GM18858 (cell line): ENCODE results near the gene DDC.
"Not testable (repeated sequence)": the region's sequence is repeated elsewhere in the genome, so short reads cannot be mapped to it uniquely, and the experiment has no call there.

Experiments used
- ATAC-seq: cut with Tn5 transposase; IDR thresholded peaks from one replicate; pipeline ENCODE4 v1.9.1; 2021; ENCODE audit not compliant: unreplicated experiment

DDC gene

GRCh38 chr7:50462361-50462760, 102.8 kb downstream of the DDC start:
- ATAC-seq = no peak

GRCh38 chr7:50461695-50462094, 103.5 kb downstream of the DDC start:
- ATAC-seq = no peak

- ATAC-seq = not testable (repeated sequence)
These were observed 106.0 kb downstream of the DDC start for GRCh38 chr7:50459183-50459582.

GRCh38 chr7:50458651-50459050, 106.6 kb downstream of the DDC start:
- not testable (repeated sequence) for ATAC-seq

GRCh38 chr7:50456371-50457123, 108.7 kb downstream of the DDC start:
- ATAC-seq = no peak

GRCh38 chr7:50455658-50456057, 109.5 kb downstream of the DDC start:
- no peak for ATAC-seq

- ATAC-seq = no peak
These were observed 110.2 kb downstream of the DDC start for GRCh38 chr7:50454968-50455367.

- ATAC-seq = no peak
These were observed 114.6 kb downstream of the DDC start for GRCh38 chr7:50450590-50451032.

- ATAC-seq = peak; percentile 64
These were observed 115.2 kb downstream of the DDC start, which contains the start of gene FIGNL1 for GRCh38 chr7:50449881-50450589. TSS of gene FIGNL1 (minus strand) at chr7:50450350. CDS start at chr7:50447287, 3,063 bp downstream.

GRCh38 chr7:50449501-50449880, 115.7 kb downstream of the DDC start:
- ATAC-seq = no peak

- ATAC-seq = peak; percentile 42
These were observed 116.4 kb downstream of the DDC start for GRCh38 chr7:50448823-50449222.

- peak; percentile 43 for ATAC-seq
These were observed 118.7 kb downstream of the DDC start for GRCh38 chr7:50446542-50446960.

- no peak for ATAC-seq
These were observed 128.9 kb downstream of the DDC start for GRCh38 chr7:50436133-50436806.

- no peak for ATAC-seq
These were observed 133.4 kb downstream of the DDC start for GRCh38 chr7:50431722-50432305.

- ATAC-seq = no peak
These were observed 133.9 kb downstream of the DDC start for GRCh38 chr7:50431316-50431715.

- ATAC-seq = no peak
These were observed 136.3 kb downstream of the DDC start for GRCh38 chr7:50428911-50429310.

GRCh38 chr7:50427518-50427917, 137.7 kb downstream of the DDC start:
- ATAC-seq = no peak

GRCh38 chr7:50426280-50427045, 138.7 kb downstream of the DDC start:
- no peak for ATAC-seq

- ATAC-seq = no peak
These were observed 139.9 kb downstream of the DDC start for GRCh38 chr7:50425318-50425717.

GRCh38 chr7:50423860-50424259, 141.3 kb downstream of the DDC start:
- no peak for ATAC-seq

GRCh38 chr7:50422858-50423257, 142.3 kb downstream of the DDC start:
- ATAC-seq = no peak
